GM21360 (cell line): ENCODE data around the gene POU6F2.
"Not testable (repeated sequence)": the region's sequence is repeated elsewhere in the genome, so short reads cannot be mapped to it uniquely, and the experiment has no call there.

Experiments used
- ATAC-seq: cut with Tn5 transposase; IDR thresholded peaks from one replicate; pipeline ENCODE4 v1.9.1; 2021; ENCODE audit warnings: mild to moderate bottlenecking, moderate library complexity; ENCODE audit not compliant: unreplicated experiment

Gene POU6F2

DNA sequence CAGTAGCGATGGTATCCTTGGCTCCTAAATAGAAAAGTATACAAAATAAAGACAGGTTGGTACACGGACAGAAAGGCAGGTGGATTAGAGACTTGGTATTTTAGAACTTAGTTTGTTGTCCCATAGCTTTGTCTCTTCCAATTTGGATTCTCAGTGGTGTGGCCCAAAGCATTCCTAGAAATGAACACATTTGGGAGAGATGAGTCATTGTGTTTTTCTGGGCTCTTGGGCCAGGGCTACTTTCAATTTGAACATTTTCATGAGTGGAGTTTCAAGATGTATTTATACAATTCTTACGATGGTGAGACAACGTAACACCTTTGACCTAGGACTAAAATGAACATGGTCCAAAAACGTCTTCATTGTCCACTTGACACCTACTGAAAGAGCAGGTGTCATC lies 363.4 kb downstream of the POU6F2 start:
- ATAC-seq = no peak

GRCh38 chr7:39342763-39343162 lies 365.1 kb downstream of the POU6F2 start:
- ATAC-seq = no peak

DNA sequence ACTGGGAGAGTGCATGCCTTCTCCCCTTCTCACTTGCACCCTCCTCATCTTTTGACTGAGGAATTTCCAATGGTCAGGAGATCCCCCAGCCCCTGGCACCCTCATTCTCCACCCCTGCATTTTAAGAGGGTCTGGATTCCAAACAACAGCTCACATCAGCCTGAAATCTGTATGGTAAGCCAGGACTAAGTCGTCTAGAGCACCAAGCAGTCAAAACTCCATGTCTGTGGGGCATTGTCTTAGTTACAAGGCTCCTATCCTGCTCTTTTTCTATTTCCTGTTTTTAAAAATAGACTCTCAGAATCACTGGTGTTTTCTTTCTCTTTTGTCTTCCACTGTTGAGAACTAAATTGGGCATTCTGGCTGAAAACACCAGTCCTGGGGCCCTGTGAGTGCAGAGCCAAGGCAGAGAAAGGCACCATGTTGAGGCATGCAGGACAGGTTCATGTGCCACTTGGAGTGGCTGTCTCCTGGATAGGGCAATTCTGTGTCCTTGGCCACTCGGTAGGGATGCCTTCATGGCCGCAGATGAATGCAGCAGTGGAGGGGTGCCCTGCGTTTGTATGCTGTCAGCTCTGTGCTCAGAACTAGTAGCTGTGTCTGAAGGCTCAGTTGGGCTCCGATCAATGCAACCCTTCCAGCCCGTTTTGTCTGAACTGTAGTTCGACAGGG lies 371.9 kb downstream of the POU6F2 start:
- ATAC-seq = no peak

DNA sequence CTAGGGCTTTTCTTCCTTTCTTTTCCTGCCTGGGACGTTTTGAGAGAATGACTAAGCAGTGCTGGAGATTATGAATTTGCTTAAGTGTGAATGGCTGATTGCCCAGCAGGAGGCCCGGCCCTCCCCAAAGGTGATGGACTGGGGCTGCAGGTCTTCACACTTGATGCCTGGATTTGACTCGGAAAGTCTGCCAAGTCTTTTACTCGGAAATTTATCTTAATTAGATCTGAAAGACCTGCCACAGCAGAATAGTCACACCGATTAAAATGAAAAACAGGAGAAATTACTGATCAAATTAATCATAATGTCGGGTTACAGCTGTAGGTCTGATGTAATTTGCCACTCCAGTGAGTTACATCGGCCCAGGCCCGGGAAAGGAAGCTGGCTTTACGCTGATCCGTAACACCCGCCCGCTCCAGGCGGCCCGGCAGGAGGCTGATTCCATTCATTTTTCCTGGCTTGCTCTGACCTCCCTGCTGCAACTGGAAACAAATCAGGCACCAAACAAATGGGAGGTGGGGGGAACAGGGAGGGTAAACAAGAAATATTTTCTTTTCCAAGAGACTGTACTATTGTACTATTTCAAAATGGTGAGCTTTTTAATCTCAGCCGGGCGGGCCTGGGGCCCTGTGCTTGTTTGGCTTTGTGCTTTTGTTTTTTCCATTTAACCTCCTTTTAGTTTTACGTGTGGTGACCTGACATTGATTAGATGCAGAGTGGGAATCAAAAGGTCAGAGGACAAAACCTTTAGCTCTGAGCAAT lies 376.1 kb downstream of the POU6F2 start:
- ATAC-seq = no peak

DNA sequence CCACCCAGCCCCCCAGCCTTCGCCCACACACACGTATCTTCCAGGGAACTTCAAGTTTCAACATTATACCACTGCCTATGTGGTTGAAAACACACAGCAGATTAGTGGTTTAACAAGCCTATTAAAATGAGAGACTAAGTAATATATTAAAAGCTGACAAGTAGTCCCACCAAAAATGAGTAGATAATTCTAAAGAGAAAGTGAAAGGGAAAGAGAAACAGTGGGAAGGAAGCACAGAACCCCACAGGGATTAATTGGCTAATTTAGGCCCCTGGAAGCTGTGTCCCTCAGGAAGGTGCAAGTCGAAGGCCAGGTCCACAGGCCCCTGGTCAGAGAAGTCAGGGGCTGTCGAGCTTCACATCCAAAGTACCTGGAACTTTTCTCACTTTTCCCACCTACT lies 378.0 kb downstream of the POU6F2 start:
- ATAC-seq = no peak

- no peak for ATAC-seq
Observed at GRCh38 chr7:39356172-39356925, 378.6 kb downstream of the POU6F2 start.

DNA sequence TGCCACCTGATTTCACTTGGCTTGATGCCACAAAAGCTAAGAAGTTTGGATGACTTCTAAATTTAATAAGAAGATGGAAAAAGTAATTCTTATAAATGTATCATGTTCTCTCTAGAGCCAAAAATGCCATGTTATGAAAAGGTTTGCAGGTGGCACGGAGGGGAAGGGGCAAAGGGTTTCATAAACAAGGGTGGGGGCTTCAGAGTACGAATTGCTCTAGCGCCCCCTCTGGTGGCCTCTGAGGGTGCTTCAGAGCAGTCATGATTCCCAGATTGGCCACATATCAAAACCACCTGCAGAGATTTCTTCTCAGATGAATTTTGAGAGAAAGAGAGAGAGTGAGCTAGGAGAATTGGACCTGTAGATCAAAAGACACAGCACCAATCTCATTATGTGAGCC lies 379.9 kb downstream of the POU6F2 start:
- no peak for ATAC-seq

- no peak for ATAC-seq
Observed at GRCh38 chr7:39360038-39360437, 382.3 kb downstream of the POU6F2 start.

GRCh38 chr7:39360766-39361165 lies 383.1 kb downstream of the POU6F2 start:
- no peak for ATAC-seq

DNA sequence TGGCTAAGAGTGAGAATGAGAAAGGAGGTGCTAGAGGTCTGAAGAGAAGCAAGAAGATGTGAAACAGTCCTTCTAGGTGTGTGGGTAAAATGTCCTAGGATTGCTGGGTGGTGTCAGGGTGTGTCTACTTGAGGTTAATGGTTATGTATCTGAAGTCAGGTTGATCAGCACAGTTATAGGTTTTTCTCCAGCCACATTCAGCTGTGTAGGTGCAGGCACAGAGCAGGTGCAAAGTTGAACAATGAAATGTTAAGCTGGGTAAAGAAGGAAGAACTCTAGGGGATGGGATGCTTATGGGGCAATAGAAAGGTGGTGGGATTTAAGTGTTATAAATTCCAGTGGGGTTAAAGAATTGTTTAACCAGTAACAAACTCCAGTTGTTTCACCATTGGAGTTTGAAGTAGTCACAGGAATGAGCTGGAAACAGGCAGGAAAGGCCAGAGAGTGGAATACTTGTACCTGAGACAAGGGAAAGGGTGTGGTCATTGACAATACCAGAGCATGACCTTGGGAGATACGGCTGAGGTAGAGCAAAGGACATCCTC lies 388.1 kb downstream of the POU6F2 start:
- ATAC-seq = no peak

DNA sequence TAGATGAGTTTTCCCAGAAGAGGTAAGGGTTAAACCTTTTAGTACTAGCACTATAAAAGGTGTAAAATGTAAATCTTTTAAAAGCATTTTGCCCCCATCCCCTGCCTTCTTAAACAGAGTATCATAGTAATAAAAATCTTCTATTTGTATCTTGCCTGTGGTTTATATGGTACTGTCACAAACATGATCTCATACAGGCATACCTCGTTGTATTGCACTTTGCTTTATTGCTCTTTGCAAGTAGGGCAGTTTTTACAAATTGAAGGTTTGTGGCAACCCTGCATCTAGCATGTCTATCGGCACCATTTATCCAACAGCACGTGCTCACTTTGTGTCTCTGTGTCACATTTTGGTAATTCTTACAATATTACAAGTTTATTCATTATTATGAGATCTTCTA lies 389.7 kb downstream of the POU6F2 start:
- no peak for ATAC-seq

DNA sequence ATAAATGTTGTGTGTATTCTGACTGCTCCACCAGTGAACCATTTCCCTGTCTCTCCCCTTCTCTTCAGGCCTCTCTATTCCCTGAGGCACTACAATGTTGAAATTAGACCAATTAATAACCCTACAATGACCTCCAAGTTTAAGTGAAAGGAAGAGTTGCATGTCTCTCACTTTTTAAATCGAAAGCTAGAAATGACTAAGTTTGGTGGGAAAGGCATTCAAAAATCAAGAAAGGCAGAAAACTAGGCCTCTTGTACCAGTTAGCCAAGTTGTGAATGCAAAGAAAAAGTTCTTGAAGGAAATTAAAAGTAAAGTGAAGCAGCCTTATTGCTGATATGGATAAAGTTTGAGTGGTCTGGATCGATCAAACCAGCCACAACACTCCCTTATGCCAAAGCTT lies 390.2 kb downstream of the POU6F2 start:
- no peak for ATAC-seq

DNA sequence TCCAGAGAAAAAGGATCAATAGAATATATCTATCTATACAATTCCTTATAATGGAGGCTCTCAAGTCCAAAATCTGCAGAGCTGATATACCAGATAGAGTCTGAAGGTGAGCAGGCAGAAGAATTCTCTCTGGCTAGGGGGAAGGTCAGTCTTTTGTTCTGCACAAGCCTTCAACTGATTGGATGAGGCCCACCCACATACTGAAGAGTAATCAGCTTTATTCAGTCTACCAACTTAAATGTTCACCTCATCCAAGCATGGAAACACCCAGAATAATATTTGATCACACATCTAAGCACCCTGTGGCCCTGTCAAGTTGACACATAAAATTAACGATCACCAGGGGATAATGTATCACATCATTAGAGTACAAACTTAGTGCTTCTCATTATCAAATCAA lies 394.7 kb downstream of the POU6F2 start:
- ATAC-seq = no peak

DNA sequence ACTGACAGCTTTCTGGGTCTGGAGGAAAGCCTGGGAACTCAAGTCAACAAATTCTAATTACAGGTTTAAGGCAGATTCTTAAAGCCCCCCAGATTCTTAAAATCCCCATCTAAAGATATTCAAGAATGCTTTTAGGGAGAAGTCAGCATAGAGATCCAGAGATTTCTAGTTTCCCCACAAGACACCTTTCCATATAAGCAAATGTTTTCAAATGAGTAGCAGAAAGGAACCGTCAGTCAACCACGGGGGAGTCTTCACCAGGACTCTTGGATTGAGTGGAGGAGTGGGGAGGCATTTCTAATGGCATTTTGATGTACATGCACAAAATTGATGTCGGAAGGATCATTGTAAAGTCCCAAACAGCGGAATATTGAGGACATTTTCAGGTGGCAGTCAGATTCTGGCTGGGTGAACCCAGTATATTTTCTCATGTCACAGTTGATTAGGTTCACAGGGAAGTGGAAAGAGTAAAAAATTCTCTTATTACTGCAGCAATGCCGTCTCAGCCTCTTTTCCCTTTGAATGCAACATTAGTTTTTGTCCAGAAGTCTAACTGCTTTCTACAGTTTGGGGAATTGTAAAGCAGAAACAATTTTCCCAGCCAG lies 396.8 kb downstream of the POU6F2 start:
- no peak for ATAC-seq

GRCh38 chr7:39375047-39375873 lies 397.6 kb downstream of the POU6F2 start:
- ATAC-seq = no peak

DNA sequence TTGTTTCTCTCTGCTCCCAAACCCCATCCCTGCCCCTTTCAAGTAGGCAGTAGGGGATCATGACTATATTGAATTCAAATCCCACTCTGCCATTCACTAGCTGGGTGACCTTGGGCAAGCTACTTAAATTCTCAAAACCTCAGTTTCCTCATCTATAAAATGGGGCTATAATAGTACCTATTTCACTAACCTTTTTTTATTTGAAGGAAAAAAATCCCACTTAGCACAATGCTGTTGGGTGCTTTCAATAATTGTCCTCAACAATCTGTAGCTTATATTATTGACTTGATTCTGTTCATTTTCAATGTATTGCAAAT lies 398.1 kb downstream of the POU6F2 start:
- ATAC-seq = no peak

DNA sequence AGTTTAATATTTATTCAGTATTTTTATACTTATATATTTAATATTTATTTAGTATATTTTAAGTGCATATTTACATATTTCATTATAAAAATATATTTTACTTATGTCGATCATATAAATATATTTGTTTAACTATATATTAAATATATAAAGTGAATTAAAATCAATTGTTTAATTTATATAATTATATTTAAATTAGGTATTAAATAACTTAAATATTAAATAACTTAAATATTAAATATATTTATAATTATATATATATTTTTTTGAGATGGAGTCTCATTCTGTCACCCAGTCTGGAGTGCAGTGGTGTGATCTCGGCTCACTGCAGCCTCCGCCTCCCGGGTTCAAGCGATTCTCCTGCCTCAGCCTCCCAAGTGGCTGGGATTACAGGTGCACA lies 399.2 kb downstream of the POU6F2 start:
- not testable (repeated sequence) for ATAC-seq

- no peak for ATAC-seq
Observed at GRCh38 chr7:39379416-39379815, 401.7 kb downstream of the POU6F2 start.

DNA sequence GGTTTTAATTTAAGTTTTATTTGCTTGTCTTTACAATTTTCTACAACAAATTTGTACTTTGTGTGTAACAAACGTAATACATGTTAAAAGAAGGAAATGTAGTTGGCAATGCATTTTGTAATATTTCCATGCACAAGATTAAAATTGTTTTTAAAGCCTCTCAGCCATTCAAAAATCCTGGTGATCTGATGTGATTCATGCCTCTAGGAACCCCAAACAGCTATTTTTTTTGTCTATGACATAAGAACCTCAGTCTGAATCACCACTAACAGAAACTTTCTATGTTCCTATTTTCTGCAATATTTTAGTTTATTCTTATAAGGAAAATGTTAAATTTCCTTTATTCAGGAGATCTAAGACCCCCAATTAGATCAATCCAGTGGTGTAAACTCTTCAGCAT lies 405.4 kb downstream of the POU6F2 start:
- ATAC-seq = no peak

- no peak for ATAC-seq
Observed at GRCh38 chr7:39384386-39384785, 406.7 kb downstream of the POU6F2 start.

GRCh38 chr7:39386718-39387117 lies 409.0 kb downstream of the POU6F2 start:
- ATAC-seq = no peak
